Thoracic aorta (tissue), 2 donors: ENCODE data around the gene NAA80. TPM values are rescaled to one million over a fixed set of nuclear protein-coding genes. Genes with fewer than 3 reads are reported as not detected.

ENCODE experiments used
- ATAC-seq: fragments of 150-250 bp; one replicate; pipeline ENCODE4 v1.8.0; 2017; ENCODE audit warnings: low read depth; ENCODE audit not compliant: insufficient number of reproducible peaks, low FRiP score
- DNase-seq: peaks from one replicate; pipeline ENCODE4 v3.0.0-alpha.2; 2020; ENCODE audit warnings: low spot score
- H3K27ac ChIP-seq, 2 donors: fragments of 200-600 bp; sonication (generic); 1 replicate in 1 of 2; 2 replicates in 1 of 2; pipeline ENCODE4 v1.5.1; 2016; ENCODE audit warnings: mild to moderate bottlenecking in 2 of 2, moderate library complexity in 2 of 2
- H3K27me3 ChIP-seq: fragments of 200-600 bp; sonication (generic); replicated peaks from 2 replicates; pipeline ENCODE4 v1.6.0; 2016; ENCODE audit warnings: mild to moderate bottlenecking; ENCODE audit not compliant: insufficient read depth
- H3K36me3 ChIP-seq: fragments of 200-600 bp; sonication (generic); one replicate; pipeline ENCODE4 v1.5.1; 2016
- H3K4me1 ChIP-seq, 2 donors: fragments of 200-600 bp; sonication (generic); 1 replicate in 1 of 2; 2 replicates in 1 of 2; pipeline versions ENCODE4 v1.5.1 to v1.6.0; 2016; ENCODE audit warnings: low read depth in 2 of 2, mild to moderate bottlenecking in 1 of 2; ENCODE audit not compliant: control insufficient read depth in 1 of 2
- H3K4me3 ChIP-seq: fragments of 200-600 bp; sonication (generic); 2 replicates; pipeline ENCODE4 v1.5.1; 2016; ENCODE audit warnings: mild to moderate bottlenecking
- H3K9me3 ChIP-seq: fragments of 200-600 bp; sonication (generic); 2 replicates; pipeline ENCODE4 v1.5.1; 2016
- CTCF ChIP-seq: fragments of 200-600 bp; sonication (generic); IDR thresholded peaks from one replicate; pipeline ENCODE4 v1.5.1; 2019; ENCODE audit warnings: antibody characterized with exemption
- total RNA-seq, 2 donors: library from RNA; depleted of rRNA; stranded (reverse); fragments of >200 nt; gene quantifications; one replicate each; pipeline versions ENCODE4 v1.1.0 to v1.2.3, GENCODE V29; 2016

Gene NAA80
- total RNA-seq = 1 to 10 TPM; 8.3 to 8.7 TPM

GRCh38 chr3:50298836-50299637 lies at the start of gene NAA80, which contains the start of gene HYAL3:
TSS of gene NAA80 (minus strand) at chr3:50299405. CDS start at chr3:50297463, 1,942 bp downstream.
TSS of gene HYAL3 (minus strand) at chr3:50299405. CDS start at chr3:50295602, 3,803 bp downstream.
- ATAC-seq = peak; percentile 82
- H3K4me1 ChIP-seq = peaks cover 16 to 25% of the 10 kb centered on the region in 2 donors
- H3K4me3 ChIP-seq = peak within 1 kb of the TSS; percentile 94
- no peaks in the 10 kb centered on the region for H3K36me3 ChIP-seq
- no peaks in the 10 kb centered on the region for H3K9me3 ChIP-seq
- TF ChIP-seq CTCF = peak; percentile 50
- peak within 1 kb of the TSS; percentile 72 to 87 for H3K27ac ChIP-seq
- DNase-seq = peak; percentile 99
- H3K27me3 ChIP-seq = no peaks in the 10 kb centered on the region

- ATAC-seq (no peak), DNase-seq (no peak)
- Histone ChIP-seq H3K27me3 (no peaks in the 10 kb centered on the region), H3K9me3 (no peaks in the 10 kb centered on the region), H3K4me1 (peaks cover 16 to 44% of the 10 kb centered on the region in 2 donors), H3K36me3 (peaks cover 9% of the 10 kb centered on the region), H3K4me3 (no peak overlapping the region), H3K27ac (peak overlapping the region in 1 of 2 donors; percentile 9)
- TF ChIP-seq CTCF = peak; percentile 48
Observed at GRCh38 chr3:50347187-50347813, 48.1 kb upstream of the NAA80 start.

- Histone ChIP-seq H3K27ac (no peak within 1 kb of the TSS), H3K36me3 (peaks cover 9% of the 10 kb centered on the region), H3K4me3 (peak within 1 kb of the TSS; percentile 66), H3K27me3 (no peaks in the 10 kb centered on the region), H3K9me3 (no peaks in the 10 kb centered on the region), H3K4me1 (peaks cover 14 to 43% of the 10 kb centered on the region in 2 donors)
- no peak for TF ChIP-seq CTCF
- DNase-seq (no peak), ATAC-seq (no peak)
Observed at GRCh38 chr3:50345586-50346234, 46.5 kb upstream of the NAA80 start, which contains the start of gene ZMYND10. TSS of gene ZMYND10 (minus strand) at chr3:50345732. CDS start at chr3:50345579, 153 bp downstream.

GRCh38 chr3:50345008-50345407 lies 45.8 kb upstream of the NAA80 start:
- Histone ChIP-seq H3K4me1 (peaks cover 14 to 45% of the 10 kb centered on the region in 2 donors), H3K36me3 (peaks cover 9% of the 10 kb centered on the region), H3K9me3 (no peaks in the 10 kb centered on the region), H3K27ac (no peak overlapping the region), H3K4me3 (peak overlapping the region; percentile 66), H3K27me3 (no peaks in the 10 kb centered on the region)
- DNase-seq = no peak
- TF ChIP-seq CTCF = no peak
- no peak for ATAC-seq
